A549 (cell line): ENCODE data around the gene H2BK1. TPM values are rescaled to one million over a fixed set of nuclear protein-coding genes. Genes with fewer than 3 reads are reported as not detected.

Source experiments
- ATAC-seq, 2 experiments: fragments of 200-7000 bp in 1 of 2; fragments of >200 bp in 1 of 2; cut with Nextera tagmentation in 1 of 2; cut with Tn5 transposase in 1 of 2; 3 replicates each; pipeline versions ENCODE4 v1.8.0 to v1.9.1; 2018 to 2020; ENCODE audit warnings: mild to moderate bottlenecking in 1 of 2, moderate library complexity in 1 of 2
- CTCF ChIA-PET: fragments of 300-600 bp; sonication (Branson Sonifier 250); formaldehyde crosslinking; extraction: SDS; loops from one replicate; lab custom pipeline; 2021; ENCODE audit warnings: antibody characterized with exemption, inconsistent platforms; lab: Yijun Ruan, JAX
- POLR2A ChIA-PET: fragments of 350-600 bp; formaldehyde crosslinking; extraction: SDS; loops from one replicate; lab custom pipeline; 2021; ENCODE audit warnings: antibody characterized with exemption, inconsistent platforms; lab: Yijun Ruan, JAX
- DNase-seq, 2 experiments: peaks; one replicate each; pipeline versions ENCODE4 v3.0.0 to v3.0.0-alpha.2; 2011 to 2016; ENCODE audit warnings: low read depth in 1 of 2, low spot score in 1 of 2
- FAIRE-seq: peaks from 2 replicates; lab custom pipeline; 2011; peaks lifted over from hg19 to GRCh38; lab: Jason Lieb, UNC
- H3K27ac ChIP-seq, 2 experiments: fragments of >200 bp; sonication (Bioruptor Twin); formaldehyde crosslinking; 3 replicates each; pipeline ENCODE4 v1.5.1; 2016 to 2017
- H3K4me1 ChIP-seq: fragments of >200 bp; sonication (Bioruptor Twin); formaldehyde crosslinking; 3 replicates; pipeline ENCODE4 v1.6.1; 2016
- H3K4me2 ChIP-seq: fragments of >200 bp; sonication (Bioruptor Twin); formaldehyde crosslinking; 3 replicates; pipeline ENCODE4 v1.6.1; 2016
- H3K4me3 ChIP-seq: fragments of >200 bp; sonication (Bioruptor Twin); formaldehyde crosslinking; 3 replicates; pipeline ENCODE4 v1.5.1; 2016
- H3K9me3 ChIP-seq: fragments of >200 bp; sonication (Bioruptor Twin); formaldehyde crosslinking; 3 replicates; pipeline ENCODE4 v1.6.1; 2016
- ATOH8 ChIP-seq: fragments of 250-450 bp; sonication (Bioruptor Pico); IDR thresholded peaks from 2 replicates; pipeline ENCODE4 v1.5.0; 2020; ENCODE audit warnings: low read depth, mild to moderate bottlenecking, moderate library complexity
- CTCF ChIP-seq: fragments of >200 bp; sonication (Bioruptor Twin); formaldehyde crosslinking; IDR thresholded peaks from 3 replicates; pipeline ENCODE4 v1.5.1; 2016
- EHF ChIP-seq: fragments of 250-450 bp; sonication (Bioruptor Pico); IDR thresholded peaks from 2 replicates; pipeline ENCODE4 v1.5.0; 2020; ENCODE audit warnings: mild to moderate bottlenecking
- ELK1 ChIP-seq: fragments of 150-350 bp; IDR thresholded peaks from 2 replicates; pipeline ENCODE4 v1.6.1; 2014; ENCODE audit warnings: low read depth, mild to moderate bottlenecking, low read length
- EP300 ChIP-seq, 2 experiments: fragments of >200 bp; sonication (Bioruptor Twin); formaldehyde crosslinking; IDR thresholded peaks; 2 replicates in 1 of 2; 3 replicates in 1 of 2; pipeline ENCODE4 v1.6.1; 2016 to 2017
- ESRRA ChIP-seq: fragments of 150-350 bp; IDR thresholded peaks from 2 replicates; pipeline ENCODE4 v1.6.1; 2014; ENCODE audit warnings: mild to moderate bottlenecking, low read length, borderline replicate concordance
- HDAC2 ChIP-seq: fragments of 200-600 bp; sonication (generic); IDR thresholded peaks from 2 replicates; pipeline ENCODE4 v1.6.1; 2016
- HEYL ChIP-seq: fragments of 250-450 bp; sonication (Bioruptor Pico); IDR thresholded peaks from 2 replicates; pipeline ENCODE4 v1.8.0; 2021; ENCODE audit warnings: mild to moderate bottlenecking, moderate library complexity
- HOXA7 ChIP-seq: fragments of 250-450 bp; sonication (Bioruptor Pico); IDR thresholded peaks from 2 replicates; pipeline ENCODE4 v1.5.0; 2020; ENCODE audit warnings: mild to moderate bottlenecking, moderate library complexity
- JUNB ChIP-seq: fragments of >200 bp; sonication (Bioruptor Twin); formaldehyde crosslinking; IDR thresholded peaks from 2 replicates; pipeline ENCODE4 v1.6.1; 2016
- KDM5A ChIP-seq: fragments of 200-600 bp; sonication (generic); IDR thresholded peaks from 2 replicates; pipeline ENCODE4 v1.6.1; 2016; ENCODE audit warnings: antibody characterized with exemption, mild to moderate bottlenecking
- PHF8 ChIP-seq: fragments of 200-600 bp; sonication (generic); IDR thresholded peaks from 2 replicates; pipeline ENCODE4 v1.6.1; 2016; ENCODE audit warnings: low read depth, mild to moderate bottlenecking, antibody characterized with exemption, moderate library complexity, borderline replicate concordance
- POLR2A ChIP-seq: IDR thresholded peaks from 2 replicates; pipeline ENCODE4 v1.6.1; 2012; ENCODE audit warnings: mild to moderate bottlenecking, low read length
- POLR2AphosphoS2 ChIP-seq: conservative IDR thresholded peaks from 2 replicates; pipeline ENCODE4 v1.6.1; 2012; ENCODE audit warnings: low read length, improper control_type of control experiment, inconsistent platforms
- RARB ChIP-seq: fragments of 250-450 bp; sonication (Bioruptor Pico); IDR thresholded peaks from 2 replicates; pipeline ENCODE4 v1.8.0; 2021; ENCODE audit warnings: mild to moderate bottlenecking, moderate library complexity
- RNF2 ChIP-seq: fragments of 200-600 bp; sonication (generic); IDR thresholded peaks from 2 replicates; pipeline ENCODE4 v1.6.1; 2016; ENCODE audit warnings: low read depth, mild to moderate bottlenecking, antibody characterized with exemption, moderate library complexity, borderline replicate concordance
- SMC3 ChIP-seq: fragments of >200 bp; sonication (Bioruptor Twin); formaldehyde crosslinking; IDR thresholded peaks from 3 replicates; pipeline ENCODE4 v1.6.1; 2018; ENCODE audit warnings: inconsistent platforms
- USF2 ChIP-seq: fragments of 450-650 bp; IDR thresholded peaks from 2 replicates; pipeline ENCODE4 v1.6.1; 2014; ENCODE audit warnings: antibody characterized with exemption
- ZC3H11A ChIP-seq: fragments of 450-650 bp; IDR thresholded peaks from 2 replicates; pipeline ENCODE4 v1.6.1; 2014; ENCODE audit warnings: antibody characterized with exemption, mild to moderate bottlenecking
- ZFP36 ChIP-seq: fragments of 450-650 bp; IDR thresholded peaks from 2 replicates; pipeline ENCODE4 v1.6.1; 2014; ENCODE audit warnings: borderline replicate concordance; ENCODE audit not compliant: partially characterized antibody
- ZSCAN20 ChIP-seq: fragments of 250-450 bp; sonication (Bioruptor Pico); IDR thresholded peaks from 2 replicates; pipeline ENCODE4 v1.8.0; 2022; ENCODE audit warnings: mild to moderate bottlenecking, moderate library complexity
- WGBS: methylation state at CpG from one replicate; pipeline ENCODE4 v1.1.6; 2017; ENCODE audit errors: missing lambda C conversion rate; 5-methylcytosine and 5-hydroxymethylcytosine counted together
- polyA plus RNA-seq, 4 experiments: library from polyadenylated mRNA; depleted of rRNA in 3 of 4; stranded (reverse); fragments of >200 nt; fragmentation: RNase III in 1 of 4; extraction: RNeasy Plus Mini Kit Qiagen cat#74134 plus additional on column Dnase treatment in 1 of 4; gene quantifications; 2 replicates in 3 of 4; 3 replicates in 1 of 4; pipeline ENCODE4 v1.2.3, GENCODE V29; 2011 to 2017
- TF ChIP-seq, protein P1 (sequence below): fragments of >200 bp; sonication (Bioruptor Twin); formaldehyde crosslinking; IDR thresholded peaks from 3 replicates; pipeline ENCODE4 v1.6.1; 2016

Gene H2BK1
- polyA plus RNA-seq, 2 of the 4 experiments (the other 2 are of a cell fraction), result not detected

GRCh38 chr7:151179946-151180345, 30.3 kb downstream of the H2BK1 start:
- CTCF ChIA-PET, result interaction anchor here (1.0 to 4.9 kb wide), 5 partner anchors 10 to 162 kb away, joined by 3 to 29 read pairs (median 8); partner anchors contain the start of gene GBX1
- POLR2A ChIA-PET, result no interaction called here
- no peak for TF ChIP-seq USF2
- no peak for TF ChIP-seq RNF2
- TF ChIP-seq EHF (CRISPR knock-in tag), result no peak
- no peak for TF ChIP-seq PHF8
- no peak for TF ChIP-seq KDM5A
- TF ChIP-seq ZC3H11A, result no peak
- TF ChIP-seq ATOH8 (CRISPR knock-in tag), result no peak
- no peak for TF ChIP-seq RARB
- TF ChIP-seq ZFP36, result no peak
- no peak for TF ChIP-seq HEYL (CRISPR knock-in tag)
- no peak for TF ChIP-seq JUNB
- TF ChIP-seq ZSCAN20 (CRISPR knock-in tag), result no peak
- TF ChIP-seq ESRRA, result no peak
- TF ChIP-seq ELK1, result no peak
- no peak for TF ChIP-seq HDAC2
- ATAC-seq, result no peak
- 36% methylated on average over 3 of the region's 4 CpGs for whole genome bisulfite sequencing
- no peak for DNase-seq
- H3K4me3 ChIP-seq, result no peak overlapping the region
- no peaks in the 10 kb centered on the region for H3K9me3 ChIP-seq
- H3K27ac ChIP-seq, result no peak overlapping the region
- H3K4me1 ChIP-seq, result no peaks in the 10 kb centered on the region
- no peak overlapping the region for H3K4me2 ChIP-seq
- no peak for FAIRE-seq

DNA sequence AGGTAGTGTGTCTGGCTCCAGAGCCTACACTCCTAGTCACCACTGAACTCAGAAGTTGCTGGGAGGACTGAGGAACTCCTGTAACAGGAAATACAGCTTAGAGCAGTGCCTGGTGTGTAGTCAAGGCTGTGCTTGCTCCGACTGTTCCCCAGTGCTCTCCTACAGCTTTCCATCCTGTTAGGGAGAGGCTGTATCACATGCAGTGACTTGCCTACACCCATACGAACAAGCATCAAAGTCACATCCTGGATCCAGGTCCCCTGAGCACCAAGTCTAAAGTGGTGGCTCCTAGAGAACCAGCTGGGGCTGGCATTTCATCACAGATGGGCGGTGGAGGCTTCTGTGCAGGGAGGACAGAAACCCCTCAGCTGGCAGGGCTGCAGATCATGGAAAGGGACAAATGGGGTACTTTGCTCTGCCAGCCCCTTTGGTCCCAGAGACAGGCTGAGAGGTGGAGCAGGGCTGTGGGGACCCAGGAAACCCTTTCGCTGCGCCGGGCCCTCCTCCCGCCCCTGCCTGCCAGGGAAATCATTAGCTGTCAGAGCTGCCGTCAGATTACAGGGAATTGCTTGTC, 30.9 kb downstream of the H2BK1 start:
- DNase-seq (no peak), ATAC-seq (peak; percentile 10; a peak in 1 of 6 replicates), FAIRE-seq (no peak)
- ChIA-PET POLR2A (no interaction called here), CTCF (interaction anchor here (0.7 to 5.3 kb wide), 7 partner anchors 10 to 216 kb away, joined by 3 to 34 read pairs (median 5); partner anchors contain the start of gene GBX1)
- Histone ChIP-seq H3K4me3 (no peak overlapping the region), H3K4me2 (no peak overlapping the region), H3K4me1 (no peaks in the 10 kb centered on the region), H3K9me3 (no peaks in the 10 kb centered on the region), H3K27ac (no peak overlapping the region)
- WGBS, result 62% methylated on average over 8 of the region's 8 CpGs
- TF ChIP-seq JUNB (no peak), ATOH8 (CRISPR knock-in tag) (no peak), POLR2A (no peak), HOXA7 (CRISPR knock-in tag) (no peak), POLR2AphosphoS2 (no peak), ZC3H11A (no peak), CTCF (no peak), EP300 (IDR thresholded peaks at IDR 0.05) (no peak), SMC3 (no peak), RARB (no peak)
- TF ChIP-seq, protein P1, sequence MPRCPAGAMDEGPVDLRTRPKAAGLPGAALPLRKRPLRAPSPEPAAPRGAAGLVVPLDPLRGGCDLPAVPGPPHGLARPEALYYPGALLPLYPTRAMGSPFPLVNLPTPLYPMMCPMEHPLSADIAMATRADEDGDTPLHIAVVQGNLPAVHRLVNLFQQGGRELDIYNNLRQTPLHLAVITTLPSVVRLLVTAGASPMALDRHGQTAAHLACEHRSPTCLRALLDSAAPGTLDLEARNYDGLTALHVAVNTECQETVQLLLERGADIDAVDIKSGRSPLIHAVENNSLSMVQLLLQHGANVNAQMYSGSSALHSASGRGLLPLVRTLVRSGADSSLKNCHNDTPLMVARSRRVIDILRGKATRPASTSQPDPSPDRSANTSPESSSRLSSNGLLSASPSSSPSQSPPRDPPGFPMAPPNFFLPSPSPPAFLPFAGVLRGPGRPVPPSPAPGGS, result no peak
